Stimulated activated CD8-positive, alpha-beta memory T cell treated with anti-CD3 and anti-CD28 coated beads, Interleukin-4, amount 100 ng/mL, for 24 hours (primary cell): ENCODE data around the gene FSCN2.
A peak's percentile ranks its signal among the peaks of the same experiment; 100 is the strongest.

Experiments
- DNase-seq: peaks from one replicate; pipeline ENCODE4 v3.0.0-alpha.2; 2020; ENCODE audit warnings: low read depth

The FSCN2 gene

GRCh38 chr17:81542431-81543338, 14.5 kb downstream of the FSCN2 start:
- no peak for DNase-seq

- no peak for DNase-seq
Measured at GRCh38 chr17:81543339-81543675, 15.1 kb downstream of the FSCN2 start.

- no peak for DNase-seq
Measured at GRCh38 chr17:81543756-81544155, 15.6 kb downstream of the FSCN2 start.

GRCh38 chr17:81544281-81544974, 16.3 kb downstream of the FSCN2 start:
- no peak for DNase-seq

- no peak for DNase-seq
Measured at GRCh38 chr17:81545160-81545949, 17.2 kb downstream of the FSCN2 start.

- DNase-seq, result no peak
Measured at GRCh38 chr17:81546906-81547613, 18.9 kb downstream of the FSCN2 start.

- DNase-seq, result no peak
Measured at GRCh38 chr17:81547614-81547982, 19.4 kb downstream of the FSCN2 start.

- DNase-seq, result no peak
Measured at GRCh38 chr17:81549031-81549557, 20.9 kb downstream of the FSCN2 start.

- no peak for DNase-seq
Measured at GRCh38 chr17:81549826-81550225, 21.6 kb downstream of the FSCN2 start.

- DNase-seq, result no peak
Measured at GRCh38 chr17:81550285-81550684, 22.1 kb downstream of the FSCN2 start.

GRCh38 chr17:81550830-81551457, 22.8 kb downstream of the FSCN2 start:
- no peak for DNase-seq

GRCh38 chr17:81551458-81552243, 23.5 kb downstream of the FSCN2 start:
- DNase-seq, result no peak

GRCh38 chr17:81552244-81553017, 24.3 kb downstream of the FSCN2 start, which contains the start of gene FAAP100:
Gene FAAP100, minus strand, starts transcription at chr17:81552353. Its CDS starts 23 bp downstream, at chr17:81552330.
- DNase-seq, result peak; percentile 72

GRCh38 chr17:81553018-81553615, 24.9 kb downstream of the FSCN2 start:
- peak; percentile 70 for DNase-seq

GRCh38 chr17:81553616-81554181, 25.5 kb downstream of the FSCN2 start:
- DNase-seq, result no peak

- DNase-seq, result no peak
Measured at GRCh38 chr17:81556175-81556691, 28.1 kb downstream of the FSCN2 start.

- no peak for DNase-seq
Measured at GRCh38 chr17:81556863-81557262, 28.7 kb downstream of the FSCN2 start.

- no peak for DNase-seq
Measured at GRCh38 chr17:81557276-81558114, 29.3 kb downstream of the FSCN2 start.
